Erythroblast (primary cell): Measurements from ENCODE around the gene GALP.

ENCODE experiments used
- DNase-seq, 2 experiments: peaks; one replicate each; lab custom pipeline; 2025; lab: John Stamatoyannopoulos, UW
- POLR2A ChIP-seq: IDR thresholded peaks from 2 replicates; pipeline ENCODE4 v1.6.1; 2011; ENCODE audit warnings: mild to moderate bottlenecking, low read length

The GALP gene

GRCh38 chr19:56222901-56223300 lies 47.1 kb downstream of the GALP start:
- no peak for DNase-seq
- no peak for TF ChIP-seq POLR2A

DNA sequence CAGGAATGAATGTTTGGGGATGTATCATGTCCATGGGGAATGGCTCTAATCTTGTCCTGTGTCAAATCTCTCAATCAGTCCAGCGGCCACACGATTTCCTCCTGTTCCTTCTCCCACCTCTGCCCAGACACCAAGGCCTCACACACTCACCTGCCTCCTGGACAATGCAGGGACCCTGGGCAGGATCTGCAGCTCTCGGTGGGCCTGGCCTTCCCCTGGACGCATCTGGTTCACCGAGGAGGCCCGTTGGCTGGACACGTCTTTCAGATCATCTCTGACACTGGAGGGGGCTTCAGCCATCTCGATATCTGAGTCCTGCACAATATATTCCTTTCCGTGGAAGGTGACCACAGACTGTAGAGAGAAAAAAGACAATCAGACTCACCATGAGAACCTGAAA lies 47.7 kb downstream of the GALP start:
- DNase-seq = no peak
- TF ChIP-seq POLR2A = no peak
